Breast epithelium (tissue), 3 donors: Measurements from ENCODE around the gene SLC39A7.

Experiments
- CTCF ChIP-seq, 3 donors: fragments of 450-650 bp; IDR thresholded peaks; one replicate each; pipeline ENCODE4 v1.5.1; 2016 to 2017; ENCODE audit warnings: antibody characterized with exemption in 3 of 3, mild to moderate bottlenecking in 3 of 3, moderate library complexity in 3 of 3
- POLR2A ChIP-seq: fragments of 450-650 bp; IDR thresholded peaks from one replicate; pipeline ENCODE4 v1.6.1; 2016; ENCODE audit warnings: antibody characterized with exemption, mild to moderate bottlenecking, moderate library complexity
- POLR2AphosphoS5 ChIP-seq, 3 donors: sonication (generic); formaldehyde crosslinking; IDR thresholded peaks; one replicate each; pipeline ENCODE4 v1.6.1; 2017; ENCODE audit warnings: antibody characterized with exemption in 3 of 3

GRCh38 chr6:33202799-33203198 is 2.1 kb downstream of the SLC39A7 start:
- TF ChIP-seq CTCF (IDR thresholded peaks at IDR 0.05) (no peak), POLR2A (no peak), POLR2AphosphoS5 (IDR thresholded peaks at IDR 0.05) (no peak)
